CD1c-positive myeloid dendritic cell (primary cell): ENCODE results near the gene BCL10.

ENCODE experiments used
- DNase-seq: peaks from one replicate; pipeline ENCODE4 v3.0.0-alpha.2; 2016; ENCODE audit errors: extremely low spot score

The BCL10 gene

GRCh38 chr1:85276215-85276977 lies at the start of gene BCL10:
Gene BCL10 (minus strand): TSS chr1:85276632. CDS start chr1:85276352, 280 bp downstream.
- DNase-seq: peak; percentile 100

DNA sequence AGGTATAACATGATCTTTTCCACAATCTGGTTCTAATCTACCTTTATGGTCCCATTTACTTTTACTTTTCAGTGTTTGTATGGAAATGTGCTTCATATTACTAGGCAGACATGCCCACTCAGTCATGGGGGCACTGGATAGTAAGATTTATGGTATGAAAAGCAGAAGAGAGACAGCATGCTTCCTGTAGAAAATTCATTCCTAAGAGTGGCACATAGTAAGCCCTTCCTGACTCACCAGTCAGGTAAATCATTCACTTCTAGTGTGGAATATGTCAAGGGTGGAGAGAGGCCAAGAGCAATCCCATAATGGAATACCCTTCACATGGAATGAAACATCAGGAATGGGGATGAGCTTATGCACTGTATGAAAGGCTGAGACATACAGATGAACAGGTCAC lies 49.5 kb upstream of the BCL10 start:
- DNase-seq: no peak

DNA sequence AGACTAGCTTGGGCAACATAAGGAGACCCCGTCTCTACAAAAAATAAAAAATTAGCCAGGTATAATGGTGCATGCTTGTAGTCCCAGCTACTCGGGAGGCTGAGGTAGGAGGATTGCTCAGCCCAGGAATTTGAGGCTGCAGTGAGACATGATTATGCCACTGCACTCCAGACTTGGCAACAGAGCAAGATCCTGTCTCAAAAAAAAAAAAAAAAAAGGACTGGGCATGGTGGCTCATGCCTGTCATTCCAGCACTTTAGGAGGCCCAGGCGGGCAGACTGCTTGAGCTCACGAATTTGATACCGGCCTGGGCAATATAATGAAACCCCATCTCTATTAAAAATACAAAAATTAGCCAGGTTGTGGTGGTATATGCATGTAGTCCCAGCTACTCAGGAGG lies 47.3 kb upstream of the BCL10 start:
- no peak for DNase-seq

DNA sequence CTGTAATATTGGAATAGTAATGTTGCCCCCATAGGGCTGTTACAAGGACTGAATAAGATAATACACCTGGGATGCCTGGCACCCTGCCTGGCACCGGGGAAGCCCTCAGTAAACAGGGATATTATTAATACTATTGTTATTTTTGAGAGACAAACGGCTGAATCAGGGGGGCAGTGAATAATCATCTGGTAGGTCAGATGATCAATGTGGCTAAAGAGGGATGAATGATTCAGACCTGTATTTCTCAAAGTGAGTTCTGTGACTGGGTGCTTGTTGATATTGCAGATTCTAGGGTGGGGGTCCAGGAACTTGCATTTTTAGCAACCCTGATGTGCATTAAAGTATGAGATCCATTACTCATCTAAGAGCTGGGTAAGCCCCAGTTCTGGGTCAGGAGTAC lies 46.2 kb upstream of the BCL10 start:
- DNase-seq: no peak

DNA sequence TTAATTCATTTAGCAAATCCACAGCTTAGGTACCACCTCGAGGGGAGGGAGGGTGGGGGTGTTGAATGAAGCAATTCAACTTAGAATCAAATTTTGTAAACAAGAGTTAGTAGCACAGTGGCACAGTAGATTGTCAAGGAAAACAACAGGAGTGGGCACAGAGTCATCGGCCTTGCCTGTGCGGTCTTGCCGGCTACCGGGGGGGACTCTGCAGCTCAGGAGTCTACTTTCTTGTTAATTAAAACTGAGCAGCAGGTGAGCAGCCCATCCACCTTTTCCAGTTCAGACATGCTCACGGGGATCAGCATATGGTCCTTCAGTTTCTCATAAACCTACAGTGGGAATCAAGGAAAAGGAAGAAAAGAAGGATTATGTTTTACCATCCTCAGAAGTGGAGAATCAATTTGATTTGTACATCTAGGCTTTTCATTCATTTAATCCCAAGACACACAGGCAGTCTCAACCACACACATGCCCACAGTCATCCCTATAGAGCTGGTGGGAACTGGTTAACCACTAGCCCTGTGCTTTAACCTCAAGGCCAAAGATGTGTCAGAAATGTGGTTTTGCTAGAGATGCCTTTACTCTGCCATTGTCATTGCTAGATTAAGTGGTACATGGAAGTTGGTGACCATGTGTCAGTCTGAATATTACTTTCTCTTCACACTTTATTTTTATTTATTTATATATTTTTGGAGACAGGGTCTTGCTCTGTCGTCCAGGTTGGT lies 45.0 kb upstream of the BCL10 start:
- DNase-seq: no peak

GRCh38 chr1:85320371-85321131 lies 44.1 kb upstream of the BCL10 start:
- no peak for DNase-seq

GRCh38 chr1:85319931-85320330 lies 43.5 kb upstream of the BCL10 start:
- DNase-seq: no peak

- DNase-seq: no peak
Observed at GRCh38 chr1:85319491-85319890, 43.1 kb upstream of the BCL10 start.

DNA sequence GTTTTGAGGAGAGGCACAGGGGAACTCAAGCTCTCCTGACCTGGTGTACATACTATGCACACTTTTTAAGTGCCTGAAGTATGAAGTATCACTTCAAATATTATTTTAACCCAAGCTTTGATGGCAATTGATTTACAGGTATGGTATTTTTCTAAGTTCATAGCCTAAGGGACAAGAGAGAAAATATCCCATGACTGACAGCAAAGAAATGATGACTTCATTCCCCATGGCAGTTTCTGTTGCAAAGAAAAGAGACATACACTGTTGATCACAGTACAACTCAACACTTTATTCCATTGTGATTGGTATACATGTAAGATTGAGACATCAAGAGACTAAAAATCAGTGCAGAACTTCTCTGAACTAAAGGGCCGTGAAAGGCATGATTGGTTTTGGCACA lies 41.8 kb upstream of the BCL10 start:
- DNase-seq: no peak

- DNase-seq: no peak
Observed at GRCh38 chr1:85317560-85317959, 41.1 kb upstream of the BCL10 start.

- no peak for DNase-seq
Observed at GRCh38 chr1:85316321-85316720, 39.9 kb upstream of the BCL10 start.

DNA sequence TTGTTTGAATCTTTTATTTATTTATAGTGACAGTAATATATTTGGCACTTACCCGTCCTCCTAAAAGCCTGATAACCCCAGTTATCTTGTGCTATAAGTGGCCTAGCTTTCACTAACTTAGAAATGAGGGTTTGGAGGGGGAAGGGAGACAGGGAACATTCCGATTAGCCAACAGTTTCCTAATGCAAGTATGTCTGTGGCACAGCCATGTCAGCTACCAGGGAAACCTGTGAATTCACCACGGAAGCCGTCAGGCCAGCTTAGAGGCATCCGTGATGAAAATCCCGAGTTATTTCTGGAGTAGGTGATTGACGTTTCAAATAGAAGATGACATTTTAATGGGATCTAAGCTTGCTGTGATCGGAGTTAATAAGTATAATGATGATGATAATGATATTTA lies 39.4 kb upstream of the BCL10 start:
- DNase-seq: no peak

- DNase-seq: no peak
Observed at GRCh38 chr1:85314726-85315125, 38.3 kb upstream of the BCL10 start.

GRCh38 chr1:85313888-85314696 lies 37.7 kb upstream of the BCL10 start:
- no peak for DNase-seq

GRCh38 chr1:85311818-85312217 lies 35.4 kb upstream of the BCL10 start:
- DNase-seq: no peak

DNA sequence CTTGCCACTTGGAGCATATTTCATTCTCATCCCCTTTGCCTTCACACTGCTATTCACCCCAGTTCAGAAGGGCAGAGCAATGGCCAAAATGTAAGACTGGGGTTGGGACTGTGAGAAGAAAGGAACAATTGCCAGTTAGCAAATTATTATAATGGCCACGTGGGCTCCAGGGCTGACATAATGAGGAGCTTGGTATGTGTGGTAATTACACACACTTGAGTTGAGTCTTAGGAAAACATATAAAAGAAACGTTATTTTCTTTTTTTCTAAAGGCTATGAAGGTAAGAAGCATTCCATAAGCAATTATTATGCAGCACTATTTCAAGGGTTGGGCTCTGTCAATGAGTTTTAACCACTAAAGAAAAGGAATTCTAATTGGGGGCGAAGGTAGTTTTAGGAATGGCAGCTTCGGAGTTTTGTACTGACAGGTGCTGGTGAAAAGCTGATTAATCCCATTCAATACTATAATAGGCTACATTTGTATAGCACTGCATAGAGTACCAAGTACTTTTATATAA lies 32.5 kb upstream of the BCL10 start:
- DNase-seq: no peak

DNA sequence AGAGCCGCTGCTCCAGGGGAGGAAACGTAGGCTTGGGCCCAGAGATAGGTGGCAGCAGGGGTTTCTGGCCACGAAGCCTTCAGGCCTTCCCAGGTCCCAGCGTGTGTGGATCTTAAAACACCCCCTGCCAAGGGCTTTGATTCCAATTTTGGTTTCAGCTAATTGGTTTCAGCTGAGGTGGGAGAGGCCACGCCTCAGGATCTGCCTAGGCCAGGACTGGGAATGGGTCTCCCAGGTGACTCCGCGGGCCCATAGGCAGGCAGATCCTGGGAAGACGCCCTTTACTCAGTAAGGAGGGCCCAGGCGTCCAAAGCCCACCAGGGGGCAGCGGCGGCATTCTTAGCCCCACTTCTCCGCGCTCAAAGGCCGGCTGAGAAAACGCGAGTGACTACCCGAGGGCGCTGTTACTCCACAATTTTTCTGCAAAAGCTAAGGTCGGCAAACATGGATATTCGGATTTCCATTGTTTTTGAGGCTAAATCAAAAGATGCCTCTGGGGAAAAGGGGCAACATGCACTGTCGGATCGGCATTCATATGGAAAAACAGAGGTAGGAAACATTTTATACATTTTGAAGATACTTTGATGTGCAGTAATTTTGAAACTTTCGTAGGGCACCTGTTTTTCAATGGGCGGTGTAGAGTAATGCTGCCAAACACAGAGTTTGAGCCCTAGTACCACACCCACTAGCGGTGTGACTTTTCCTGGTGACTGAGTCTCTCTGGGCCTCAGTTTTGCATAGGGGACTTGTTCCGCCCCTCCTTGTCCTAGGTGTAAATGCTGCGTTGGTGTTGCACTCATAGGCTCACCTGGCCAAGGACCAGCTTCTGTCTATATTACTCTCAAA lies 31.8 kb upstream of the BCL10 start:
- peak; percentile 15 for DNase-seq

DNA sequence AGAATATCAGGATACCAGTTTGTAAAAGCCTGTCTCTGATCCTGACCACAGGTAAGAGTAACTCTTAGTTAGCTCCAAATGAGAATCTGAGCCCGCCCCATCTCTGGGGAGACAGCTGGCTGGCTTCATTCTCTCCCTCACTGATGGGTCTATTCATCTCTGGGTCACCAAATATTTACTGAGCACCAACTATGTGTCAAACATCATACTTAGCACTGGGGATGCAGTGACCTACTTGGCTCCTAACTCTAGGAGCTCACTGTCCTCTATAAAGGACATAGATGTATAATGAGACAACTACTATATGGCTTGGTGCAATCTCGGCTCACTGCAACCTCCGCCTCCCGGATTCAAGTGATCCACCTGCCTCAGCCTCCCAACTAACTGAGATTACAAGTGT lies 29.8 kb upstream of the BCL10 start:
- DNase-seq: no peak

DNA sequence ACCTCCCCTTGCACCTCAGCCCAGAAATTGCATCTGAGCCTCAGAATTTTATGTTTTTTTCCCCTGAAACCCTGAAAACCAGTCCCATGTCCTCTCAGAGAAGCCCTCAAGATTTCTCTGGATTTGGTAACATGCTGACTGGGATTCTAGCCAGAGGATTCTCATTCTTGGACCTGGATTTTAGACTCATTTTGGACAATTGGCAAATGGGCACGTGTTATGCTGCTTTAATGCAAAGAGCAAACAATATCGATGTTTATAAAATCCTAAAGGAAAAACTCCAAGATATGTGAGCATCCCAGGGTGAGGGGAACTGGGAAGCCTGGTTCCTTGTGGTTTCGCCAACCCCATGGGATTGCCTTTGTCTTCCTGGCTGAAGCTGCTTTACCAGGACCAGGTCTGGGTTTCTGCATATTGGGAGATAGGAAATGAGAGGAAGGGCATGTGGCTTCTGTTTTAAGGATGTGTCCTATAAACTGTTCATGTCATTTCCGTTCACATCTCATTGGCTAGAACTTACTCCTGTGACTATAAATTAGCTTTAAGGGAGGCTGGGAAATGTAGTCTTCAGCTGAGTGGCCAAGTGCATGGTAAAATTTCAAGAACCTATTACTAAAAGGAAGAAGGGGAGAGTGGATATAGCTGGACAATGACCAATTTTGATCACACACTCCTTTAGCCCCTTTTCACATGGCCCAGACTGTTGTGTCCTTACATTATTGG lies 27.2 kb upstream of the BCL10 start:
- no peak for DNase-seq

DNA sequence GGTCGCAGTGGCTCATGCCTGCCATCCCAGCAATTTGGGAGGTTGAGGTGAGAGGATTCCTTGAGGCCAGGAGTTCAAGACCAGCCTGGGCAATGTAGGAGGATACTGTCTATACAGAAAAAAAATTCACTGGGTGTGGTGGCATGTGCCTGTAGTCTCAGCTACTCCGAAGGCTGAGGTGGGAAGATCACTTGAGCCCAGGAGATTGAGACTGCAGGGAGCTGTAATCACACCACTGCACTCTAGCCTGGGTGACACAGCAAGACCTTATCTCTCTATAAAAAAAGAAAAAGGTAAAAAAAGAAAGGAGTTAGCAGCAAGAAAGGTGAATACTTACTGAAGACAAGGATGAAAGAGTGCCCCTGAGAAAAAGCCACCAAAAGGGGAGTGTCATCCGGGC lies 23.7 kb upstream of the BCL10 start:
- no peak for DNase-seq
